HepG2 (cell line): ENCODE measurements around the gene SLC50A1. TPM values are rescaled to one million over a fixed set of nuclear protein-coding genes. Genes with fewer than 3 reads are reported as not detected.

Experiments used
- ATAD3A ChIP-seq: sonication (generic); formaldehyde crosslinking; IDR thresholded peaks from 2 replicates; pipeline ENCODE4 v1.4.0; 2020; ENCODE audit warnings: missing genetic modification reagents
- HBP1 ChIP-seq: IDR thresholded peaks from 2 replicates; pipeline ENCODE4 v1.6.1; 2016; ENCODE audit warnings: low read depth, control low read depth
- KDM1A ChIP-seq: IDR thresholded peaks from 2 replicates; pipeline ENCODE4 v1.6.1; 2016; ENCODE audit warnings: missing compliant biosample characterization
- MBNL3 ChIP-seq: fragments of 250-450 bp; sonication (Bioruptor Pico); conservative IDR thresholded peaks from 2 replicates; pipeline ENCODE4 v1.8.0; 2022; ENCODE audit warnings: mild to moderate bottlenecking, inconsistent platforms
- MED8 ChIP-seq: sonication (generic); formaldehyde crosslinking; IDR thresholded peaks from 2 replicates; pipeline ENCODE4 v1.8.1; 2023; ENCODE audit warnings: mild to moderate bottlenecking, missing genetic modification reagents; ENCODE audit not compliant: insufficient replicate concordance
- NCOA5 ChIP-seq: sonication (generic); formaldehyde crosslinking; IDR thresholded peaks from 2 replicates; pipeline ENCODE4 v1.4.0; 2020; ENCODE audit warnings: missing genetic modification reagents
- SP1 ChIP-seq, 2 experiments: fragments of 450-650 bp in 1 of 2; sonication (generic) in 1 of 2; formaldehyde crosslinking in 1 of 2; IDR thresholded peaks; 2 replicates each; pipeline versions ENCODE4 v1.4.0 to v1.6.1; 2016 to 2020; ENCODE audit warnings: missing genetic modification reagents in 1 of 2
- THYN1 ChIP-seq: sonication (generic); formaldehyde crosslinking; IDR thresholded peaks from 2 replicates; pipeline ENCODE4 v1.8.1; 2023; ENCODE audit warnings: low read depth, mild to moderate bottlenecking, moderate library complexity, missing genetic modification reagents, borderline replicate concordance
- ZFYVE20 ChIP-seq: sonication (generic); formaldehyde crosslinking; IDR thresholded peaks from 2 replicates; pipeline ENCODE4 v1.8.0; 2023; ENCODE audit warnings: low read depth, mild to moderate bottlenecking, moderate library complexity, missing genetic modification reagents, borderline replicate concordance
- ZNF276 ChIP-seq: sonication (generic); formaldehyde crosslinking; IDR thresholded peaks from 2 replicates; pipeline ENCODE4 v1.4.0; 2020; ENCODE audit warnings: mild to moderate bottlenecking, low read depth, missing genetic modification reagents
- ZNF646 ChIP-seq: sonication (generic); formaldehyde crosslinking; IDR thresholded peaks from 2 replicates; pipeline ENCODE4 v1.9.0; 2021; ENCODE audit warnings: mild to moderate bottlenecking, missing genetic modification reagents
- ZNF713 ChIP-seq: sonication (generic); formaldehyde crosslinking; IDR thresholded peaks from 2 replicates; pipeline ENCODE4 v1.4.0; 2020; ENCODE audit warnings: mild to moderate bottlenecking, missing genetic modification reagents
- ZSCAN30 ChIP-seq: sonication (generic); formaldehyde crosslinking; IDR thresholded peaks from 2 replicates; pipeline ENCODE4 v1.5.0; 2020; ENCODE audit warnings: mild to moderate bottlenecking, missing genetic modification reagents
- ZSCAN31 ChIP-seq: sonication (generic); formaldehyde crosslinking; IDR thresholded peaks from 2 replicates; pipeline ENCODE4 v1.5.0; 2020; ENCODE audit warnings: low read depth, mild to moderate bottlenecking, missing genetic modification reagents
- polyA plus RNA-seq, 8 experiments: library from polyadenylated mRNA; depleted of rRNA in 3 of 8; stranded (reverse) in 7 of 8; unstranded in 1 of 8; fragments of >200 nt; fragmentation: Illumina TruSeq in 4 of 8; extraction: Trizol in 4 of 8; gene quantifications; 2 replicates each; pipeline versions ENCODE4 v1.2.1 to v1.2.3, GENCODE V29; 2011 to 2016; ENCODE audit warnings: low read depth in 4 of 8, missing spikeins in 1 of 8, mixed read lengths in 1 of 8; ENCODE audit not compliant: insufficient read depth in 1 of 8
- total RNA-seq, 5 experiments: library from RNA; depleted of rRNA; stranded (reverse); fragments of >200 nt; fragmentation: Illumina TruSeq; extraction: Trizol; gene quantifications; 2 replicates each; pipeline ENCODE4 v1.2.3, GENCODE V29; 2016; ENCODE audit warnings: low read depth in 1 of 5

The SLC50A1 gene
- total and polyA plus RNA-seq, 2 of the 13 experiments (the other 11 are each of a cell fraction or from before 2014, with no cell fraction given) = 22.5 to 46.8 TPM

GRCh38 chr1:155126556-155127104, 9.0 kb upstream of the SLC50A1 start (continued):
- TF ChIP-seq MBNL3 (no peak), KDM1A (CRISPR knock-in tag) (no peak), THYN1 (CRISPR knock-in tag) (no peak), ATAD3A (CRISPR knock-in tag) (no peak), NCOA5 (no peak), HBP1 (CRISPR knock-in tag) (no peak), ZNF276 (CRISPR knock-in tag) (no peak; the same call in 1 of the 2 replicates), ZNF646 (CRISPR knock-in tag) (0 out of 2 replicates have a peak, but pooled peaks have one; percentile 93), SP1 (IDR thresholded peaks at IDR 0.05) (no peak), SP1 (CRISPR knock-in tag; IDR thresholded peaks at IDR 0.05) (no peak), ZFYVE20 (no peak), ZSCAN31 (CRISPR knock-in tag) (no peak), ZSCAN30 (CRISPR knock-in tag) (no peak), MED8 (no peak), ZNF713 (CRISPR knock-in tag) (no peak)
- TF ChIP-seq, all 625 proteins: peak for 56
